Endothelial cell of umbilical vein (primary cell): Measurements from ENCODE around the gene HFE. TPM values are rescaled to one million over a fixed set of nuclear protein-coding genes. Genes with fewer than 3 reads are reported as not detected.

Experiments used
- BruUV-seq: library from RNA; stranded (reverse); fragments of 400-500 nt; replicated peaks from 2 replicates; lab custom pipeline; 2021; lab: Mats Ljungman, UMichigan
- CTCF ChIA-PET: fragments of 300-600, 350-600 bp; sonication (Branson Sonifier 250); formaldehyde crosslinking; loops from one replicate; lab custom pipeline; 2021; ENCODE audit warnings: antibody characterized with exemption, inconsistent platforms; lab: Charles Lee
- POLR2A ChIA-PET: fragments of 300-600, 350-600 bp; sonication (Branson Sonifier 250); formaldehyde crosslinking; loops from one replicate; lab custom pipeline; 2021; ENCODE audit warnings: antibody characterized with exemption, inconsistent platforms; lab: Charles Lee
- DNase-seq: peaks from one replicate; pipeline ENCODE4 v3.0.0-alpha.2; 2011; ENCODE audit warnings: low read depth, low spot score
- FAIRE-seq: peaks from 2 replicates; lab custom pipeline; 2011; peaks lifted over from hg19 to GRCh38; lab: Jason Lieb, UNC
- H2AFZ ChIP-seq: 2 replicates; pipeline ENCODE4 v1.6.0; 2012; ENCODE audit warnings: low read depth, low read length, control low read depth, inconsistent platforms
- H3K27ac ChIP-seq: 2 replicates; pipeline ENCODE4 v1.5.1; 2011; ENCODE audit warnings: low read depth, mild to moderate bottlenecking, control low read depth, low read length, moderate library complexity; ENCODE audit not compliant: insufficient read depth
- H3K27me3 ChIP-seq, 2 experiments: 2 replicates each; pipeline versions ENCODE4 v1.6.0 to v1.6.1; 2011; ENCODE audit warnings: low read length in 2 of 2, mixed read lengths in 1 of 2; ENCODE audit not compliant: control insufficient read depth in 2 of 2, insufficient read depth in 2 of 2
- H3K36me3 ChIP-seq, 2 experiments: 2 replicates in 1 of 2; 3 replicates in 1 of 2; pipeline ENCODE4 v1.5.1; 2011; ENCODE audit warnings: low read length in 2 of 2, mild to moderate bottlenecking in 1 of 2, moderate library complexity in 1 of 2; ENCODE audit not compliant: control insufficient read depth in 2 of 2, insufficient read depth in 2 of 2; ENCODE audit errors: extremely low read depth in 1 of 2
- H3K4me1 ChIP-seq: 3 replicates; pipeline ENCODE4 v1.5.1; 2011; ENCODE audit warnings: mild to moderate bottlenecking, low read length; ENCODE audit not compliant: control insufficient read depth, insufficient read depth; ENCODE audit errors: extremely low read depth
- H3K4me2 ChIP-seq: 2 replicates; pipeline ENCODE4 v1.6.1; 2011; ENCODE audit warnings: low read length, control low read depth, mixed read lengths; ENCODE audit not compliant: insufficient read depth
- H3K4me3 ChIP-seq, 3 experiments: fragments of 200-600 bp in 1 of 3; sonication (generic), shearing (Covaris generic) in 1 of 3; replicated peaks in 1 of 3; 2 replicates each; pipeline ENCODE4 v1.5.1; 2011 to 2016; ENCODE audit warnings: control low read depth in 3 of 3, low read length in 3 of 3, mild to moderate bottlenecking in 2 of 3, inconsistent platforms in 1 of 3, low read depth in 1 of 3, moderate library complexity in 1 of 3; ENCODE audit not compliant: insufficient read depth in 1 of 3
- H3K79me2 ChIP-seq: 2 replicates; pipeline ENCODE4 v1.6.0; 2012; ENCODE audit warnings: low read length, inconsistent platforms; ENCODE audit not compliant: control insufficient read depth, insufficient read depth
- H3K9ac ChIP-seq: replicated peaks from 2 replicates; pipeline ENCODE3; 2011; ENCODE audit warnings: low read length, control low read depth; ENCODE audit not compliant: insufficient read depth; ENCODE audit errors: extremely low read depth
- H3K9me1 ChIP-seq: replicated peaks from 3 replicates; pipeline ENCODE4 v1.6.0; 2011; ENCODE audit warnings: mild to moderate bottlenecking, low read length; ENCODE audit not compliant: control insufficient read depth, insufficient read depth; ENCODE audit errors: extremely low read depth
- H3K9me3 ChIP-seq: replicated peaks from 2 replicates; pipeline ENCODE4 v1.5.1; 2012; ENCODE audit warnings: low read length, inconsistent platforms; ENCODE audit not compliant: control insufficient read depth, insufficient read depth
- H4K20me1 ChIP-seq: replicated peaks from 2 replicates; pipeline ENCODE3; 2011; ENCODE audit warnings: mild to moderate bottlenecking, low read length; ENCODE audit not compliant: control insufficient read depth, insufficient read depth; ENCODE audit errors: extremely low read depth
- EZH2 ChIP-seq: IDR thresholded peaks from 2 replicates; pipeline ENCODE4 v1.6.1; 2012; ENCODE audit warnings: borderline replicate concordance, low read depth, mild to moderate bottlenecking, moderate library complexity, low read length, inconsistent platforms; ENCODE audit not compliant: severe bottlenecking
- FOS ChIP-seq: IDR thresholded peaks from 2 replicates; pipeline ENCODE4 v1.6.1; 2011; ENCODE audit warnings: mild to moderate bottlenecking, low read length, moderate library complexity, borderline replicate concordance; ENCODE audit not compliant: insufficient read depth
- GATA2 ChIP-seq: IDR thresholded peaks from 2 replicates; pipeline ENCODE4 v1.7.0; 2011; ENCODE audit warnings: low read depth, mild to moderate bottlenecking, moderate library complexity, mixed read lengths, low read length; ENCODE audit not compliant: insufficient read length, insufficient read depth
- JUN ChIP-seq: IDR thresholded peaks from 2 replicates; pipeline ENCODE4 v1.6.1; 2011; ENCODE audit warnings: borderline replicate concordance, low read depth; ENCODE audit not compliant: insufficient read length, insufficient read depth
- MYC ChIP-seq: IDR thresholded peaks from one replicate; pipeline ENCODE4 v1.6.1; 2011; ENCODE audit warnings: mild to moderate bottlenecking, low read depth, low read length
- POLR2A ChIP-seq: IDR thresholded peaks from 2 replicates; pipeline ENCODE4 v1.6.1; 2012; ENCODE audit warnings: low read depth, mild to moderate bottlenecking, control low read depth, low read length
- POLR2AphosphoS5 ChIP-seq: IDR thresholded peaks from 2 replicates; pipeline ENCODE4 v1.6.1; 2012; ENCODE audit warnings: low read depth, mild to moderate bottlenecking, control low read depth, low read length, moderate library complexity; ENCODE audit not compliant: insufficient read depth
- dilution Hi-C: fragments of 300-500 bp; cut with MboI; formaldehyde crosslinking; loops from one replicate; pipeline ENCODE4 v1.15.0; 2019; ENCODE audit warnings: low sequenced_read_pairs; ENCODE audit not compliant: extremely low pct_ligation_motif_present
- intact Hi-C: fragments of 100-400 bp; cut with micrococcal nuclease; formaldehyde crosslinking; loops from one replicate; pipeline ENCODE4 v1.10.0; 2022
- polyA plus RNA-seq, 4 experiments: library from polyadenylated mRNA; depleted of rRNA in 3 of 4; stranded (reverse) in 3 of 4; unstranded in 1 of 4; fragments of >200 nt; gene quantifications; 2 replicates each; pipeline versions ENCODE4 v1.2.1 to v1.2.3, GENCODE V29; 2011 to 2012; ENCODE audit warnings: missing spikeins in 1 of 4
- total RNA-seq: library from RNA; stranded (reverse); gene quantifications from 2 replicates; pipeline ENCODE4 v1.2.3, GENCODE V29; 2021
- TF ChIP-seq, protein P1 (sequence below): IDR thresholded peaks from 2 replicates; pipeline ENCODE4 v1.6.1; 2011; ENCODE audit not compliant: insufficient read depth, insufficient read length
- TF ChIP-seq, protein P2 (sequence below), 2 donors: IDR thresholded peaks; 1 replicate in 1 of 2; 2 replicates in 1 of 2; pipeline ENCODE4 v1.5.1; 2011; ENCODE audit warnings: low read length in 2 of 2, mild to moderate bottlenecking in 2 of 2, moderate library complexity in 2 of 2, control low read depth in 1 of 2, inconsistent platforms in 1 of 2, low read depth in 1 of 2; ENCODE audit not compliant: insufficient read depth in 1 of 2; ENCODE audit errors: extremely low read depth in 1 of 2

Gene HFE
- total and polyA plus RNA-seq, 2 donors (not counting 3 experiments of a cell fraction or from before 2014, with no cell fraction given): 6.3 to 8.1 TPM

DNA sequence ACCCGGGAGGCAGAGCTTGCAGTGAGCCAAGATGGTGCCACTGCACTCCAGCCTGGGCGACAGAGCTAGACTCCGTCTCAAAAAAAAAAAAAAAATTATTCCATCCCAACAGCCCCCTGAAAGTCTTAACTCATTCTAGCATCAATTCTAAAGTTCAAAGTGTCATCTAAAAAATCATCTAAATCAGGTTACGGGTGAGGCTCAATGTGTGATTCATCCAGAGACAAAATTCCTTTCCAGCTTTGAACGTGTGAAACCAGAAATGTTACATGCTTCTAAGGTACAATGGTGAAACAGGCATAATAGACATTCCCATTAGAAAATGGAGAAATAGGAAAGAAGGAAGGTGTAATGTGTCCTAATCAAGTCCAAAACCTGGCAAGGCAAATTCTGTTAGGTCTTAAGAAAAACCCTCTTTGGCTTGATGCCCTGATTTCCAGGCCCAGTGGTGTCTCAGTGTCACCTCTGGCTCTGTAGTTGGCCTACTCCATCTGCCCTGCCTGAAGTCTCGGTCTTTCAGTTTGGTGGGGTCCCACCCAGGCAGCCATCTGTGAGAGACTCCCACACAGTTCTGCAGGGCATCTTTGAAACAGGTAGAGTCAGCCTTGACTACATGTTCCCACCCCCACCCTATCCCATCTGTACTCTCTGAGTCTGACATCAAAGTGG, 43.5 kb downstream of the HFE start:
- dilution Hi-C loops: no loop called here
- no peak for FAIRE-seq

More for the DNA sequence above, 43.5 kb downstream of the HFE start:
- Histone ChIP-seq H3K9me3 (no peaks in the 10 kb centered on the region), H2AFZ (no peak overlapping the region), H3K4me3 (no peak overlapping the region), H3K36me3 (no peaks in the 10 kb centered on the region), H3K27ac (no peak overlapping the region), H3K9ac (no peak overlapping the region), H4K20me1 (no peaks in the 10 kb centered on the region), H3K9me1 (no peaks in the 10 kb centered on the region), H3K27me3 (no peaks in the 10 kb centered on the region), H3K79me2 (no peaks in the 10 kb centered on the region), H3K4me1 (peaks cover 6% of the 10 kb centered on the region), H3K4me2 (no peak overlapping the region)
- TF ChIP-seq EZH2: no peak
- TF ChIP-seq, protein P1, sequence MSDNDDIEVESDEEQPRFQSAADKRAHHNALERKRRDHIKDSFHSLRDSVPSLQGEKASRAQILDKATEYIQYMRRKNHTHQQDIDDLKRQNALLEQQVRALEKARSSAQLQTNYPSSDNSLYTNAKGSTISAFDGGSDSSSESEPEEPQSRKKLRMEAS: no peak
- TF ChIP-seq MYC: no peak
- TF ChIP-seq FOS: no peak
- no peak for TF ChIP-seq JUN
- TF ChIP-seq GATA2: no peak
- TF ChIP-seq POLR2A: no peak
- TF ChIP-seq, protein P2, sequence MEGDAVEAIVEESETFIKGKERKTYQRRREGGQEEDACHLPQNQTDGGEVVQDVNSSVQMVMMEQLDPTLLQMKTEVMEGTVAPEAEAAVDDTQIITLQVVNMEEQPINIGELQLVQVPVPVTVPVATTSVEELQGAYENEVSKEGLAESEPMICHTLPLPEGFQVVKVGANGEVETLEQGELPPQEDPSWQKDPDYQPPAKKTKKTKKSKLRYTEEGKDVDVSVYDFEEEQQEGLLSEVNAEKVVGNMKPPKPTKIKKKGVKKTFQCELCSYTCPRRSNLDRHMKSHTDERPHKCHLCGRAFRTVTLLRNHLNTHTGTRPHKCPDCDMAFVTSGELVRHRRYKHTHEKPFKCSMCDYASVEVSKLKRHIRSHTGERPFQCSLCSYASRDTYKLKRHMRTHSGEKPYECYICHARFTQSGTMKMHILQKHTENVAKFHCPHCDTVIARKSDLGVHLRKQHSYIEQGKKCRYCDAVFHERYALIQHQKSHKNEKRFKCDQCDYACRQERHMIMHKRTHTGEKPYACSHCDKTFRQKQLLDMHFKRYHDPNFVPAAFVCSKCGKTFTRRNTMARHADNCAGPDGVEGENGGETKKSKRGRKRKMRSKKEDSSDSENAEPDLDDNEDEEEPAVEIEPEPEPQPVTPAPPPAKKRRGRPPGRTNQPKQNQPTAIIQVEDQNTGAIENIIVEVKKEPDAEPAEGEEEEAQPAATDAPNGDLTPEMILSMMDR (IDR thresholded peaks at IDR 0.05; ENCODE audit: extremely low read depth in 1 of 2, insufficient read depth in 1 of 2, low read depth in 1 of 2, low read length in 2 of 2): no peak
- no peak for TF ChIP-seq POLR2AphosphoS5
- intact Hi-C loops: no loop called here
- CTCF ChIA-PET: no interaction called here
- DNase-seq: no peak
- POLR2A ChIA-PET: interaction anchor here (1.1 kb wide), 1 partner anchor 28 kb away, joined by 3 read pairs; no protein-coding TSS in a partner anchor
- no TSS peak for BruUV-seq
